DND-41 (cell line): ENCODE data around the gene BIN2.

Experiments
- EZH2 ChIP-seq: IDR thresholded peaks from 3 replicates; pipeline ENCODE4 v1.6.1; 2012; ENCODE audit warnings: borderline replicate concordance, low read depth, mild to moderate bottlenecking, moderate library complexity, low read length, inconsistent platforms; ENCODE audit not compliant: severe bottlenecking
- TF ChIP-seq, protein P1 (sequence below): IDR thresholded peaks from 2 replicates; pipeline ENCODE4 v1.5.1; 2012; ENCODE audit warnings: borderline replicate concordance, low read length, moderate library complexity, mild to moderate bottlenecking; ENCODE audit not compliant: poor library complexity, severe bottlenecking; ENCODE audit errors: extremely low read depth

- TF ChIP-seq, protein P1, sequence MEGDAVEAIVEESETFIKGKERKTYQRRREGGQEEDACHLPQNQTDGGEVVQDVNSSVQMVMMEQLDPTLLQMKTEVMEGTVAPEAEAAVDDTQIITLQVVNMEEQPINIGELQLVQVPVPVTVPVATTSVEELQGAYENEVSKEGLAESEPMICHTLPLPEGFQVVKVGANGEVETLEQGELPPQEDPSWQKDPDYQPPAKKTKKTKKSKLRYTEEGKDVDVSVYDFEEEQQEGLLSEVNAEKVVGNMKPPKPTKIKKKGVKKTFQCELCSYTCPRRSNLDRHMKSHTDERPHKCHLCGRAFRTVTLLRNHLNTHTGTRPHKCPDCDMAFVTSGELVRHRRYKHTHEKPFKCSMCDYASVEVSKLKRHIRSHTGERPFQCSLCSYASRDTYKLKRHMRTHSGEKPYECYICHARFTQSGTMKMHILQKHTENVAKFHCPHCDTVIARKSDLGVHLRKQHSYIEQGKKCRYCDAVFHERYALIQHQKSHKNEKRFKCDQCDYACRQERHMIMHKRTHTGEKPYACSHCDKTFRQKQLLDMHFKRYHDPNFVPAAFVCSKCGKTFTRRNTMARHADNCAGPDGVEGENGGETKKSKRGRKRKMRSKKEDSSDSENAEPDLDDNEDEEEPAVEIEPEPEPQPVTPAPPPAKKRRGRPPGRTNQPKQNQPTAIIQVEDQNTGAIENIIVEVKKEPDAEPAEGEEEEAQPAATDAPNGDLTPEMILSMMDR = no peak
- no peak for TF ChIP-seq EZH2
Measured at GRCh38 chr12:51254536-51254935, 69.4 kb downstream of the BIN2 start.
